GM13977 (cell line): ENCODE results near the gene CTRL.

Experiments
- DNase-seq: peaks from one replicate; pipeline ENCODE4 v3.0.0; 2012; ENCODE audit warnings: low spot score
- CTCF ChIP-seq: IDR thresholded peaks from 2 replicates; pipeline ENCODE4 v1.5.1; 2012; ENCODE audit warnings: mild to moderate bottlenecking, control low read depth; ENCODE audit not compliant: insufficient read depth; ENCODE audit errors: extremely low read depth, missing control alignments
- in situ Hi-C: fragments of 300-500 bp; cut with MboI; formaldehyde crosslinking; loops from one replicate; pipeline ENCODE4 v1.12.0; 2022; ENCODE audit warnings: low sequenced_read_pairs, low pct_unique_long_range_greater_than_20kb, mixed read lengths, inconsistent platforms; ENCODE audit not compliant: unreplicated experiment

The CTRL gene

GRCh38 chr16:67945392-67945933 is 13.8 kb upstream of the CTRL start:
- DNase-seq, result no peak
- in situ Hi-C loops, result no loop called here
- TF ChIP-seq CTCF, result no peak

- no peak for TF ChIP-seq CTCF
Observed at GRCh38 chr16:67944690-67945391, 13.2 kb upstream of the CTRL start.

GRCh38 chr16:67943619-67944504 is 12.2 kb upstream of the CTRL start, which contains the start of gene LCAT:
Gene LCAT (minus strand): TSS chr16:67944120. CDS start chr16:67944101, 19 bp downstream.
- no peak for DNase-seq
- TF ChIP-seq CTCF, result no peak
- in situ Hi-C loops, result no loop called here

More at GRCh38 chr16:67944690-67945391, 13.2 kb upstream of the CTRL start:
- in situ Hi-C loops, result no loop called here
- DNase-seq, result no peak

- DNase-seq, result no peak
- TF ChIP-seq CTCF, result no peak
- in situ Hi-C loops, result no loop called here
Observed at GRCh38 chr16:67943256-67943618, 11.6 kb upstream of the CTRL start.

- in situ Hi-C loops, result no loop called here
- no peak for DNase-seq
Observed at GRCh38 chr16:67942510-67943255, 11.0 kb upstream of the CTRL start.

More at GRCh38 chr16:67942510-67943255, 11.0 kb upstream of the CTRL start:
- TF ChIP-seq CTCF, result no peak
